Left renal cortex interstitium (tissue), 4 donors: ENCODE results near the gene WDFY4. TPM values are rescaled to one million over a fixed set of nuclear protein-coding genes. Genes with fewer than 3 reads are reported as not detected.
A peak's percentile ranks its signal among the peaks of the same experiment; 100 is the strongest.

Source experiments
- DNase-seq, 4 donors: peaks; one replicate each; pipeline ENCODE4 v3.0.0-alpha.2; 2013; ENCODE audit warnings: low read depth in 4 of 4, low spot score in 2 of 4, missing footprints in 1 of 4
- polyA plus RNA-seq, 4 donors: library from polyadenylated mRNA; unstranded; fragments of 120-200 nt; gene quantifications; one replicate each; pipeline ENCODE4 v1.2.1, GENCODE V29; 2013; ENCODE audit not compliant: insufficient read length in 4 of 4

Gene WDFY4
- polyA plus RNA-seq, 4 donors: 1.5 to 3.0 (median 2.0) TPM

GRCh38 chr10:48653944-48654698 lies 30.6 kb upstream of the WDFY4 start:
- DNase-seq: no peak

GRCh38 chr10:48655411-48656240 lies 29.0 kb upstream of the WDFY4 start:
- DNase-seq: no peak

- DNase-seq: peak in 3 of 4 donors; percentile 63 to 72 (median 67)
Observed at GRCh38 chr10:48656241-48656913, 28.3 kb upstream of the WDFY4 start.

GRCh38 chr10:48656914-48657305 lies 27.8 kb upstream of the WDFY4 start:
- no peak for DNase-seq

- no peak for DNase-seq
Observed at GRCh38 chr10:48657416-48657815, 27.3 kb upstream of the WDFY4 start.

- peak in 2 of 4 donors; percentile 46 to 68 for DNase-seq
Observed at GRCh38 chr10:48658243-48658974, 26.3 kb upstream of the WDFY4 start.

- DNase-seq: no peak
Observed at GRCh38 chr10:48658975-48659269, 25.8 kb upstream of the WDFY4 start.

GRCh38 chr10:48659790-48660189 lies 24.9 kb upstream of the WDFY4 start:
- no peak for DNase-seq

GRCh38 chr10:48661441-48661840 lies 23.2 kb upstream of the WDFY4 start:
- no peak for DNase-seq

GRCh38 chr10:48667960-48668590 lies 16.6 kb upstream of the WDFY4 start:
- DNase-seq: no peak

GRCh38 chr10:48670978-48671913 lies 13.4 kb upstream of the WDFY4 start:
- no peak for DNase-seq

- no peak for DNase-seq
Observed at GRCh38 chr10:48671914-48672595, 12.6 kb upstream of the WDFY4 start.

- DNase-seq: no peak
Observed at GRCh38 chr10:48672596-48673265, 11.9 kb upstream of the WDFY4 start.

GRCh38 chr10:48677625-48678024 lies 7.0 kb upstream of the WDFY4 start:
- DNase-seq: no peak

- DNase-seq: no peak
Observed at GRCh38 chr10:48678041-48678440, 6.6 kb upstream of the WDFY4 start.

GRCh38 chr10:48681740-48682139 lies 2.9 kb upstream of the WDFY4 start:
- no peak for DNase-seq

GRCh38 chr10:48682265-48682664 lies 2.4 kb upstream of the WDFY4 start:
- no peak for DNase-seq

- no peak for DNase-seq
Observed at GRCh38 chr10:48683424-48683823, 1.2 kb upstream of the WDFY4 start.
